Measurements from ENCODE around the gene C7orf33. TPM values are rescaled to one million over a fixed set of nuclear protein-coding genes. Genes with fewer than 3 reads are reported as not detected.

The C7orf33 gene, protein sequence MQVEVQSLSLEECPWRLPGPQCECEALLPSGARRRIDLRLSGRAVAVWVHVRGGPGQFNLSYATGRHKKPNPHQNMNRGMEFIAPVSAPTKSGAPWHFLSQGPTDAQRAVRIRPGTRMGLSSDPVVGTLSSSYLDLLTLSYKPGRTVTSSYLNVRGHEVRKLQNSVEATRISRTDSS
- total RNA-seq (ENCODE audit: low replicate concordance), result not detected in 2 replicates

DNA sequence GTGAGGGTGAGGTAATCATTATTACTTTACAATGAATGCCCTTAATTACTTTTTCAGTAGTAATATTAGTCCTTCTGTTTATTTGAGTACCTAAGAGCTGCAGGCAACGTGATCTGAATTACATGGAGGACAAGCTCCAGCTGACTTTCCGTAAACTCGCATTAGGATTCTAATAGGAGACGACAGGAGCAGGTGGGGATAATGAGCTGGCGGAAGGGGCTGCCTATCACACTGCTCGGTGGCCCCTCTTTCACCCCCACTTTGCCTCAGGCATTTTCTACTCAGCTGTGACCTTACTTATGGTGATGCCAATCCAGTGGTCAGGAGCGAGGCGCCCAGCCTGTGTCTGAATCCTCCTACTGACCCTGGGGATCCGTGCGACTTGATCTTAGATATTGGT, at the start of gene C7orf33:
Gene C7orf33 (plus strand): TSS at position 296 of the 400 bp plus-strand sequence. CDS start 160 bp downstream, outside the sequence.

Other genes with a start within 250 kb of the C7orf33 start
- 30.2 and 35.7 TPM in 2 replicates for gene CUL1, start 108.1 kb downstream of the C7orf33 start, total RNA-seq (ENCODE audit: low replicate concordance)

Measured in smooth muscle cell of the coronary artery (primary cell).